ENCODE measurements around the gene TACR2.
"Not testable (repeated sequence)": the region's sequence is repeated elsewhere in the genome, so short reads cannot be mapped to it uniquely, and the experiment has no call there.

GRCh38 chr10:69450395-69450794, 33.7 kb upstream of the TACR2 start:
- TF ChIP-seq CTCF (conservative IDR thresholded peaks at IDR 0.05 in 1 of 2, IDR thresholded peaks at IDR 0.05 in 1 of 2; ENCODE audit: extremely low read depth in 1 of 2, insufficient read depth in 1 of 2, low read depth in 1 of 2, low read length in 2 of 2); EZH2 (IDR thresholded peaks at IDR 0.05; ENCODE audit: borderline replicate concordance, low read length): not testable (repeated sequence)

Measured in mammary epithelial cell (primary cell).